HCEC 1CT (cell line): ENCODE data around the gene EEF1AKMT3.

Experiments
- DNase-seq: peaks from one replicate; pipeline ENCODE4 v3.0.0-alpha.2; 2017

Gene EEF1AKMT3

DNA sequence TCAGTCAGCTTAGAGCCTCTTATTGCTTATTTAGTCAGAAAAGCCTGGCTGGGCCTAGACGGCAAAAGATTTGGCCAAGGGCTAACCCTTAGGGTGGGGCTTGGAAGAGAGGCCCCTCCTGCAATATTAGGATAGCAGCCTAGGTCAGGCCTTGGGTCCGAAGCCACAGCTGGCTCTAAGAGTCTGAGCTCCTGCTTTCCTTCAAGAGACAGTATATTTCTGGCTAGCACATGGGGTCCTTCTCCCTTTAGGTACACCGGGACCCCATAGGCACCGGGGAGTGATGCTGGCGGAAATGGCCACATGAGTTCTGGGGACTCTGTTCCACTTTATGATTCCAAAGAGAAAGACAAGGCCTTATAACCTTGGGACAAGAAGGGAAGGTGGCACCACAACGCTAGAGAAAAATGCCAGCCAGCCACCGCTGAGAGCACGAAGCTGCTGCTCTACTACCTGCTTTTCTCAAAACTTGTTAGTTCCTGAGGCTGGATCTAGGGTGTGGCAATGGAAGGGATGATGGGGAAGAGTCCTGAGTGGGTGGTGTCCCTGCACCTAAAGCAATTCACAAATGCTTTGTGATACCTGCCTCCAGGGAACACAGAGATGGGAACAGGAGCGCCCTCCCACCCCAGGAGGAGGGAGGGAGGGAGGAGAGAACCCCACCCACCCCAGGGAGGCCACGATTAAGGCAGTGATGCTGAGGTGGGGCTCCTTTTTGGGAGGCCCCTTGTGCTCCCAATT lies 49.2 kb downstream of the EEF1AKMT3 start:
- no peak for DNase-seq

DNA sequence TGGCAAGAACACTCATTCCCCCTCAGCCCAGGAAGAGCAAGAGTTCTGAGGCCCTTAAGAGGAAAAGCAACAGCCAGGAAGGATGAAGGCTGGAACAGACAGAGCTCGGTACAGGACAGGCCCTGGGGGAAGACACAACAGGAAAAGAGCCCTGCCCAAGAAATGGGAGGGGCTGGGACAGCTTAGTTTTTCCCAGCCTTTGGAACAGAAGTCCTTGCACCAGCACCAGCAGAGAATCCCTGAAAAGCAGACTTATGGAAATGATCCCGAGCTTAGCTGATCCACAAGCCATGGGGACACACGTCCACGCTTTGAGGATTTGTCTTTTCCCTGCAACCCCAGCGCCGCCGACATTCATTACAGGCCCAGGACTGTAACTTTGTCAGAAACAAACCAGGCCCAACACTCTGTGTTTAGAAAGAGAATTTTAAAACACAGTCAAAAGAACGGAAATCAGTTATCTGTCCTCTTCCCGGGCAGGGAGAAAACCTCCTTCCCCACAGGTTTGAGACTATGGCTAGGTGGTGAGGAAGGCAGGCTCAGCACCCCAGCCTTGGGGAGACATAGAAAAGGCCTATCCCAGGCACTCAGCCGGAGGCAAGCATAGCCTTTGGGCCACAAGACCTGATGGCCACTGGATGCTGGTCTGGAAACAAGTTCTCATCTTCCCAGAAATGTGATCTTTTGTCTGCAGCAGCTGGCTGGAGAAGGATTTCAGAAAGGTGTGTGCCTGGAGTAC lies 50.1 kb downstream of the EEF1AKMT3 start:
- no peak for DNase-seq

DNA sequence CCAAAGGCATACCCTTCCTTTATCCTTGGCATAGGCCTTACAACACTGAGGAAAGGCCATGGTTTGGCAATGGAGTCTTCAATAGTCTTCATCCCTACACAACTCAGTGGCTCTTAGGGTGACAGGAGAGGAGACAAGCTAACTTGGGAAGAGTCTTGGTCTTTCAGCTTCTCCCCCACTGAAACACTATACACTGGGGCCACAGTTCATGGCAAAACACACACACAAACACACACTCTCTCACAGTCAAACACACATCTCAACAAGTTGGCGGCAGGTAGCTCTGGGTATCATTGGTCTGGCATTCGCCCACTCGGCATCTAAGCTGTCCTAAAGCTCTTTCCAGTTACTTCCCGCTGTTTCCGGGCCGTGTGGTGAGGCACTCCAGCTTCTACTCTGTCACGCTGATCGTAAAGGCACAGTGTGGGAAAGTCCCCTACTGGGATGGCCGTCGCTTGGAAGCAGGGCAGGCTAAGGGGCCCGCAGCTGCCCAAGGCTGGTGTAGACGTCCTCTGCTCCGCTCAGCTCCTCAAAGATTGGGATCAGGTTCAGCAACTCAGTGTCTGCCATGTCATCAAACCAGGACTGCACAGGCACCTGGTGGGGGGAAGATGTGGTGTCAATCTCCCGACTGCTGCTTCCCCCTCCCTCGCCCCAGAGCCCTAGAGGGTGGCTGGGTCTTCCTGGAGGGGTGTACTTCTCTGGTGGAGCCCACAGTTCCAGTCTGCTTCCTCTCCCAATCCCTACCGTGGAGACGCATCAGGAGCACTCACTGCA lies 50.9 kb downstream of the EEF1AKMT3 start:
- DNase-seq: no peak

DNA sequence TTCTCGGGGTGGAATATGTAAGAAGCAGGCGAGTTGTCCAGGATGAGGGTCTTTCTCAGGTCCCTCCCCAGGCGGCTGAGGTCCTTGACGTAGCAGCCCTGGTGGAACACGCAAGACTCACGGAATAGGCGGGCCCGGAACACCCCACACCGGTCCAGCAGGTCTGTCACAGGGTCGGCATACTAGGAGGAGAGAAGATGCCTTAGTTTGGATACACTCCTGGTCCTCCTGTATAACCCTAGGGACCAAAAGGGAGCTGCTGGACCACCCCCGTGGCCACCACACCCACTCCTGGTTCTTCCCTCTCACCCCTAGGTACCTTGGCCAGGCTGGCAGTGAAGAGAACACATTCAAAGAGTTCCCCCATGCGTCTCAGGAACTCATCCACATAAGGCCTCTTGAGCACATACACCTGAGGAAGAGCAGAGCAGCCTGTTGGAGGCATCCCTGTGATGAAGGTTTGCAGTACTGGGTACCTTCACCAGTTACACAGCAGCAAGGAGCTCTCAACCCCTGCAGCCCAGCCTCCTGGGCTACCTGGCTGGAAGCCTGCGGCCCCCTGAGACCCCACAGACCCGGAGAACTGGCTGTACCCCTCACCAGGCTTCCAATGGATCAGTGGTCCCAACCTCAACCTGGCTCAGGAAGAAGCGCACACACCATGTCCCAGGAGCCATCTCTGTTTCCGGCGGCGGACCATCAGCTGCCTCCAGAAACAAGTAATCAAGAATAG lies 51.7 kb downstream of the EEF1AKMT3 start:
- DNase-seq: no peak

DNA sequence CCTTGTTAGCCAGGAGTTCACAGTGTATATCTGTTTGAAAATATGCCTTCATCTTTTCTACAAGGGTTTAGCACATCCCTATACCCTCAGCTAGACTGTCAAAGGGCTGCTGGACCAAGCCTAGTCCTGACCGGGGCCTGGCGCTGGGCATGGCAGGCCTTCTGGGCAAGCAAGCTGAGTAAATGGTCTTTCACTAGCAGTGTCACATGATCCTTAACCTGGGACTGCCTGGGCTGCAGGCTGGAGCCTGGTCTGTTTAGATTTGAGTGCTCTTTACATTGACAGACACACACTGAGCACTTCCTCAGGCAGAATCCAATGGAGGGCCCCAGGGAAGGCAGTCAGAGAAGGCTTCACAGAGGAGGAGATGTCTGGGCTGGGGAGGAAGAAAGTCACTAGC lies 53.0 kb downstream of the EEF1AKMT3 start:
- no peak for DNase-seq

DNA sequence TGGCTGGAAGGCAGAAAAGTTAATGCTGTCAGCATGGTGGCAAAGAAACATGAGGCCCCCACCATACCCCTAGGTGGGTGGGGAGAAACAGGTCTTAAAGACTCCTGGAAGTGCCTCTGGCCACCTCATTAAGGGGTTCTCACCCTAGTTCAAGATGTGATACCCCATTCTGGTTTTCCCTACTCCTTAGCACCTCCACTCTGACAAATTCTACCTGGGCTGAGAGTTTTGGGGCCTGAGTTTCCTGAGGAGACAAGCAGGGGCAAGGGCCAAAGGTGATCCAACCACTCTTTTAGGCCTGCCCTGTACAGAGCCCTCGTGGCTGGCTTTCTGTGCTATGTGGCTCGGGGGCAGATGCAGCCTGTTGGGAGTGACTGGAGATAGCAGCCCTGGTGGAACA lies 54.0 kb downstream of the EEF1AKMT3 start:
- no peak for DNase-seq

DNA sequence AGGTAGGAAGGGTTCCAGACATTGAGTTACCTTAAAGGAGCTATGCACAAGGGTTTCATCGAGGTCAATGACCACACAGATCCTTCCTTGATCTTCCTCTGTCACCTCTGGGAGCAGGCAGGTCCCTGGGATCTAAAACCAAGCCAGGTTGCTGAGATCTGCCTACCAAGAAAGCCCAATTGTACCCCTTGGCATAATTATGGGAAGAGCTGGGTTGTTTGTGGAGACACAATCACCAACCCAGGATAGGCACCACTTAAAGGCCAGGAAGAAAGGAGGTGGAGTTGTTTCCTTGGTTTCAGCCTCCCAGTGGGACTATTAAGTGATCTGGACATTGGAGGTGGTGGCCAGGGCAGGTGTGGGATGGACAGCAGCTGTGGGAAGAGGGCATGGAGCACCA lies 54.6 kb downstream of the EEF1AKMT3 start:
- DNase-seq: no peak

DNA sequence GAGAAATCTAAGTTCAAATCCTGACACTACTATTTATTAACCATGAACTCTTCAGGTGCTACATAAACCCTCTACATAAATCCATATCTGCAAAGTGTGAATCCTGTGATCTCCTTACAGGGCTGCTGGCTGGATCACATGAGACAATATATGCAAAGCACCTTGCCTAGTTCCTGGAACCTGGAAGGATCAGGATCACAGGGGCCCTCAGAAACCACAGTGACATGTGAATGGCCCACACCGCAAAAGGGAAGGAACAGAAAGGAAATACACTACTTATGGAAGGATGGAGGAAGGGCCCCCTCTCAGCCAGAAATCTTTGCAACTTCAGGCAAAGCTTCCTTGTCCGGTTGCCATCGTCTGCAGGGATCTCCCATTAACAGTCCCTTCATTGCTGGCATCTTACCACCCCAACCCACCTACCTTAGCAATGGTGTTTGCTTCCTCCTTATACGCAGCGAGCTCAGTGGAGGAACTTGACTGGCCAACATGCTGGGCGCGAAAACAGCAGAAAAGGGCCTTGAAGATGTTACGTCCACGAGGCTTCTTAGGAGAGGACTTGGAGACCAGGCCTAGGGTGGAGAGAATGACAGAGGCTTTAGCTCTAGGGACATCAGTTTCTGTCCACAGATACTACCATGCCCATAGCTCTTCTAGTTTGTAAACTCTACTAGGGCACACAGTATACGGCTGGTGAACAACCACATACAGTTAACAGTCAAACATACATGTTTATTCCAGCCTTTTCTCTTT lies 56.8 kb downstream of the EEF1AKMT3 start:
- no peak for DNase-seq

DNA sequence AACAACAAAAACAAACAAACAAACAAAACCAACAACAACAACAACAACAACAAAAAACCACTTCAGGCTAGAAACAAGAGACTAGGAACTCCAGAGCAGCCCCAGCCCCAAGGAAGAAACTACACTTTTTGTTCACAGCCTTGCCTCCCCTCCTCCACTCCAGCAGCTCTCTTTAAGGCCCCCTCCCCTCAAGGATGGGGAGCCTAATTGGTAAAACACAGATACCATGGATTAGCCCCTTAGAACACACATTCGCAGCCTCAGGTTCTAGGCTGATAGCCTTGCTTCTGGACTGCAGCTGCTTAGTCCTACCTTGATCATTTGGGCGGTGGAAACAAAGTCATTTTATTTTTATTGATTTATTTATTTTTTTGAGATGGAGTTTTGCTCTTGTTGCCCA lies 58.0 kb downstream of the EEF1AKMT3 start:
- no peak for DNase-seq
